GM19395 (cell line): ENCODE data around the gene PHRF1.
"Not testable (repeated sequence)": the region's sequence is repeated elsewhere in the genome, so short reads cannot be mapped to it uniquely, and the experiment has no call there.

Experiments
- ATAC-seq: cut with Tn5 transposase; IDR thresholded peaks from one replicate; pipeline ENCODE4 v1.9.1; 2021; ENCODE audit warnings: mild to moderate bottlenecking, moderate library complexity; ENCODE audit not compliant: unreplicated experiment

PHRF1 gene

GRCh38 chr11:650482-650881 is 74.2 kb downstream of the PHRF1 start:
- ATAC-seq = no peak

GRCh38 chr11:653136-653535 is 76.9 kb downstream of the PHRF1 start:
- ATAC-seq = not testable (repeated sequence)

GRCh38 chr11:653837-654236 is 77.6 kb downstream of the PHRF1 start:
- ATAC-seq = no peak

GRCh38 chr11:654444-654843 is 78.2 kb downstream of the PHRF1 start:
- ATAC-seq = not testable (repeated sequence)

GRCh38 chr11:655036-655726 is 78.9 kb downstream of the PHRF1 start:
- no peak for ATAC-seq

GRCh38 chr11:656426-656825 is 80.2 kb downstream of the PHRF1 start:
- no peak for ATAC-seq

- no peak for ATAC-seq
Observed at GRCh38 chr11:656866-657265, 80.6 kb downstream of the PHRF1 start.

- no peak for ATAC-seq
Observed at GRCh38 chr11:657691-658126, 81.4 kb downstream of the PHRF1 start.

GRCh38 chr11:659532-660085 is 83.3 kb downstream of the PHRF1 start:
- no peak for ATAC-seq

GRCh38 chr11:660281-660680 is 84.0 kb downstream of the PHRF1 start:
- ATAC-seq = no peak

GRCh38 chr11:660681-661444 is 84.6 kb downstream of the PHRF1 start:
- ATAC-seq = no peak
